Omental fat pad (tissue), 4 donors: ENCODE results near the gene SLC12A7. TPM values are rescaled to one million over a fixed set of nuclear protein-coding genes. Genes with fewer than 3 reads are reported as not detected.

Experiments
- ATAC-seq: fragments of 150-250 bp; one replicate; pipeline ENCODE4 v1.9.1; 2016; ENCODE audit warnings: mild to moderate bottlenecking, moderate library complexity; ENCODE audit not compliant: low FRiP score
- DNase-seq: peaks from one replicate; pipeline ENCODE4 v3.0.0-alpha.2; 2019; ENCODE audit warnings: low spot score
- CTCF ChIP-seq, 3 donors: fragments of 450-650 bp; IDR thresholded peaks; one replicate each; pipeline ENCODE4 v1.5.1; 2016 to 2017; ENCODE audit warnings: antibody characterized with exemption in 3 of 3, mild to moderate bottlenecking in 3 of 3, moderate library complexity in 2 of 3
- total RNA-seq, 4 donors: library from RNA; depleted of rRNA; stranded (reverse); fragments of >200 nt; gene quantifications; one replicate each; pipeline ENCODE4 v1.1.0, GENCODE V29; 2016

The SLC12A7 gene
- total RNA-seq, 4 donors from 2014 or later = 17.2 to 39.0 (median 27.5) TPM

DNA sequence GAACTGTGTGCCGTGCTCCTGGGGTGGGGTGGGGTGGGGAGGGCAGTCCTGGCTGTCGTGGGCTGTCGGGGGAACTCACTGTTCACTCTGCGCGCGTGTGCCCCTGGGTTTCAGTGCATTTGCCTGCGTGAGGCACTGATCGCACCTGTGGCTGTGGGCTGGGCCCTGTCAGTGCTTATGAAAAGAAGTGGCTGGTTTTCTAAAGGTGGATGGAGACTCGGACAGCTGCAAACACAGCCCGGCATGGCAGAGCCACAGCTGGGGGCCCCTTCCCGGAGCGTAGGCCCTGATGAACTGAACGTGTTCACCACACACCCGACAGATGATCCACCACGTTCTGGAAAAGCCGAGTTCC lies 60.5 kb downstream of the SLC12A7 start:
- no peak for TF ChIP-seq CTCF (IDR thresholded peaks at IDR 0.05)
- DNase-seq (no peak), ATAC-seq (no peak)

GRCh38 chr5:1050423-1051365 lies 61.2 kb downstream of the SLC12A7 start:
- no peak for DNase-seq
- no peak for TF ChIP-seq CTCF (IDR thresholded peaks at IDR 0.05)
- no peak for ATAC-seq

DNA sequence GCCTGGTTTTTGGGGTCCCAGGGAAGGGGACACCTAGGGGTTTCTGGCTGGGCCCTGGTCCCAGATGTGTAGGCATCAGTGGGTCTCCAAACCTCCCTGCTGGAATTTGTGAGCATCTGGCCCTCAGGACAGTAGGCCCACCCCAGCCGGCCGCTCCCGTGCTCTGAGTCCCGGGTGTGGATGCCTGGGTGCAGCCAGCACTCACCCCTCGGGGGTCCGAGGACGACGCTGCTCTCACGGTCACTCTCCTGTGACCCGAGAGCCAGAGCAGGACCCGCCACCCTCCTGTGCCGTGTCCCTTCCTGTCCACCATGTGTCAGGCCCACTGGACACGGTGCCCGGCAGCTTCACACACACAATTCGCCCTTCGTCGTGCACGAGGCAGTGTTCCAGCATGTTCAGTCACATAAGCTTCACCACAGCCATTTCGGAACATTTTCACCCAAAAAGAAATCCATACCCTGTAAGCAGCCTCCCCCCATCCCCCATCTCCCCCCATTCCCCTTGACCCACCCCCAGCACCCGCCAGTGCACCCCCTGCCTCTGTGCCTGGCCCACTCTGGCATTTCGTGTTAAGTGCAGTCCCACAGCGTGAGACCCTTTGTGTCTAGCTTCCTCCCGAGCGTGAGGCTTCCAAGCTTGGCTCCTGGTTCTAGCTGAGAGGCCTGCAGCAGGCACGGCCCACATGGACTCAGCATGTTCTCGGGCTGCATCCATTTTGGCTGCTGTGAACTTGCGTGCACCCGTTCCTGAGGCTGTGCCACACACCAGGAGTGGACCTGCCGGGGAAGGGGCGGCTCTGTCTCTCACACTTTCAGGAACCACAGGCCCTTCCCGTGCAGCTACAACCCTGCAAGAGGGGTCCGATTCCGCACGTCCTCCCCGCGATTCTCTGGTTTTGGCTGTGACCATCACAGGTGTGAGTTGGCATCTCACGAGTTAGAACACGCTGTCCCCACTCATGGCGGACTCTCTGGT lies 62.7 kb downstream of the SLC12A7 start:
- TF ChIP-seq CTCF (IDR thresholded peaks at IDR 0.05) = no peak
- DNase-seq (no peak), ATAC-seq (no peak)

GRCh38 chr5:1048162-1048721 lies 63.6 kb downstream of the SLC12A7 start:
- DNase-seq = no peak
- ATAC-seq = no peak
- no peak for TF ChIP-seq CTCF (IDR thresholded peaks at IDR 0.05)

GRCh38 chr5:1047332-1047965 lies 64.4 kb downstream of the SLC12A7 start:
- TF ChIP-seq CTCF (IDR thresholded peaks at IDR 0.05) = no peak
- ATAC-seq (no peak), DNase-seq (no peak)

DNA sequence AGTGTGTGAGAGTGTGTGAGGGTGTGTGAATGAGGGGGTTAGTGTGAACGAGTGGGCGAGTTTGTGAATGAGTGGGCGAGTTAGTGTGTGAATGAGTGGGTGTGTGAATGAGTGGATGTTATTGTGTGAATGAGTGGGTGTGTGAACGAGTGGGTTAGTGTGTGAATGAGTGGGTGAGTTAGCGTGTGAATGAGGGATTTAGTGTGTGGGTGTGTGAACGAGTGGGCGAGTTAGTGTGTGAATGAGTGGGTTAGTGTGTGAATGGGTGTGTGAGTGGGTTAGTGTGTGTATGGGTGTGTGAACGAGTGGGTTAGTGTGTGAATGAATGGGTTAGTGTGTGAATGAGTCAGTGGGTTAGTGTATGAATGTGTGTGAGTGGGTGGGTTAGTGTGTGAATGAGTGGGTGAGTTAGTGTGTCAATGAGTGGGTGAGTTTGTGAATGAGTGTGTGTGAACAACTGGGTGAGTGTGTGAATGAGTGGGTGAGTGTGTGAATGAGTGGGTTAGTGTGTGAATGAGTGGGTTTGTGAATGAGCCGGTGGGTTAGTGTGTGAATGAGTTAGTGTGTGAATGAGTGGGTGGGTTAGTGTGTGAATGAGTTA lies 65.8 kb downstream of the SLC12A7 start:
- TF ChIP-seq CTCF (IDR thresholded peaks at IDR 0.05) = no peak
- no peak for ATAC-seq
- DNase-seq = no peak
